Measurements from ENCODE around the gene PATE4. TPM values are rescaled to one million over a fixed set of nuclear protein-coding genes. Genes with fewer than 3 reads are reported as not detected.

The PATE4 gene
- total RNA-seq, 1 donor from 2014 or later, result not detected

- H3K27me3 ChIP-seq, result no peaks in the 10 kb centered on the region
- H3K9me3 ChIP-seq, result no peaks in the 10 kb centered on the region
- intact Hi-C loops (cut with DNase I), result no loop called here
- H3K27ac ChIP-seq, result no peak overlapping the region
- TF ChIP-seq POLR2A (IDR thresholded peaks at IDR 0.05), result no peak
- TF ChIP-seq POLR2AphosphoS5 (IDR thresholded peaks at IDR 0.05; ENCODE audit: insufficient read depth in 1 of 2, low read depth in 1 of 2), result no peak
- no peak for TF ChIP-seq CTCF (IDR thresholded peaks at IDR 0.05)
- no peaks in the 10 kb centered on the region for H3K4me1 ChIP-seq
- no peaks in the 10 kb centered on the region for H3K36me3 ChIP-seq
- H3K4me3 ChIP-seq, result no peak overlapping the region
- DNase-seq (ENCODE audit: extremely low spot score in 2 of 2), result no peak
These were observed 33.3 kb upstream of the PATE4 start for GRCh38 chr11:125799808-125800207.

- H3K27me3 ChIP-seq, result no peaks in the 10 kb centered on the region
- H3K4me1 ChIP-seq, result no peaks in the 10 kb centered on the region
- H3K4me3 ChIP-seq, result no peak overlapping the region
- no peak overlapping the region for H3K27ac ChIP-seq
- H3K9me3 ChIP-seq, result no peaks in the 10 kb centered on the region
- TF ChIP-seq POLR2AphosphoS5 (IDR thresholded peaks at IDR 0.05; ENCODE audit: insufficient read depth in 1 of 2, low read depth in 1 of 2) (no peak), POLR2A (IDR thresholded peaks at IDR 0.05) (no peak), CTCF (IDR thresholded peaks at IDR 0.05) (no peak)
- DNase-seq (ENCODE audit: extremely low spot score in 2 of 2), result no peak
- intact Hi-C loops (cut with DNase I), result no loop called here
- no peaks in the 10 kb centered on the region for H3K36me3 ChIP-seq
These were observed 30.7 kb upstream of the PATE4 start for GRCh38 chr11:125802387-125802786.

- Histone ChIP-seq H3K4me1 (no peaks in the 10 kb centered on the region), H3K27me3 (no peaks in the 10 kb centered on the region), H3K4me3 (no peak overlapping the region), H3K27ac (no peak overlapping the region), H3K36me3 (no peaks in the 10 kb centered on the region), H3K9me3 (no peaks in the 10 kb centered on the region)
- TF ChIP-seq CTCF (IDR thresholded peaks at IDR 0.05) (no peak), POLR2A (IDR thresholded peaks at IDR 0.05) (no peak), POLR2AphosphoS5 (IDR thresholded peaks at IDR 0.05; ENCODE audit: insufficient read depth in 1 of 2, low read depth in 1 of 2) (no peak)
- intact Hi-C loops (cut with DNase I), result no loop called here
- no peak for DNase-seq (ENCODE audit: extremely low spot score in 2 of 2)
These were observed 25.2 kb upstream of the PATE4 start for GRCh38 chr11:125807909-125808308.

- H3K4me1 ChIP-seq, result no peaks in the 10 kb centered on the region
- H3K36me3 ChIP-seq, result no peaks in the 10 kb centered on the region
- no peaks in the 10 kb centered on the region for H3K9me3 ChIP-seq
- intact Hi-C loops (cut with DNase I), result no loop called here
- no peak overlapping the region for H3K27ac ChIP-seq
- TF ChIP-seq CTCF (IDR thresholded peaks at IDR 0.05), result no peak
- TF ChIP-seq POLR2A (IDR thresholded peaks at IDR 0.05), result no peak
- no peak for TF ChIP-seq POLR2AphosphoS5 (IDR thresholded peaks at IDR 0.05; ENCODE audit: insufficient read depth in 1 of 2, low read depth in 1 of 2)
- no peak overlapping the region for H3K4me3 ChIP-seq
- no peaks in the 10 kb centered on the region for H3K27me3 ChIP-seq
- DNase-seq (ENCODE audit: extremely low spot score in 2 of 2), result no peak
These were observed 2.6 kb downstream of the PATE4 start for GRCh38 chr11:125835748-125836147.

GRCh38 chr11:125842321-125842948 is 9.3 kb downstream of the PATE4 start:
- intact Hi-C loops (cut with DNase I), result no loop called here
- no peak for TF ChIP-seq POLR2AphosphoS5 (IDR thresholded peaks at IDR 0.05; ENCODE audit: insufficient read depth in 1 of 2, low read depth in 1 of 2)
- TF ChIP-seq CTCF (IDR thresholded peaks at IDR 0.05), result no peak
- no peak for TF ChIP-seq POLR2A (IDR thresholded peaks at IDR 0.05)
- no peak for DNase-seq (ENCODE audit: extremely low spot score in 2 of 2)
- no peaks in the 10 kb centered on the region for H3K27me3 ChIP-seq
- H3K9me3 ChIP-seq, result no peaks in the 10 kb centered on the region
- H3K4me3 ChIP-seq, result no peak overlapping the region
- no peak overlapping the region for H3K27ac ChIP-seq
- no peaks in the 10 kb centered on the region for H3K36me3 ChIP-seq
- no peaks in the 10 kb centered on the region for H3K4me1 ChIP-seq
